HG03457 (cell line): ENCODE measurements around the gene OR1D5.
"Not testable (repeated sequence)": the region's sequence is repeated elsewhere in the genome, so short reads cannot be mapped to it uniquely, and the experiment has no call there.

ENCODE experiments used
- ATAC-seq: cut with Tn5 transposase; IDR thresholded peaks from one replicate; pipeline ENCODE4 v1.9.1; 2021; ENCODE audit warnings: moderate number of reproducible peaks; ENCODE audit not compliant: unreplicated experiment

OR1D5 gene

GRCh38 chr17:3063507-3063906 lies at the start of gene OR1D5:
TSS of gene OR1D5 (minus strand) at chr17:3063607. CDS start at chr17:3063607, 0 bp downstream.
- ATAC-seq, result not testable (repeated sequence)

- no peak for ATAC-seq
Measured at GRCh38 chr17:3104322-3104721, 40.9 kb upstream of the OR1D5 start, which contains the start of gene OR1D2. TSS of gene OR1D2 (minus strand) at chr17:3104422. CDS start at chr17:3092996, 11,426 bp downstream.

DNA sequence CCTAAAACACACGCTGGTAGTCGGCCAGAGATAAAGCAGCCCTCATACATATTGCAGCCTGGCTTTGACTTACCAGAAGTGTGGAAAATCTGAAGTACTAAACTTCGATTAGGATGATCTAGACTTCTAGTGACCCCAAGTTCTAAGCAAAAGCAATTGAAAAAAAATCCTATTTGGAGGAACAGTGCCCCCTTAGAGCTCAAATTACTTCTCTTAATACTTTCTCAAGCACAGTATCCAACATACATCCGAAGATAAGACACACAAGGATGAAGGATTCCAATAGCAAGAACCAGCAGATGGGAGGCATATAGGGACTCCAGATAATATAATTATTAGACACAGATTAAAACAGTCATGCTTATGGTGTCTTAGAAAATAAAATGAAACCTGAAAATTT lies 10.4 kb upstream of the OR1D5 start:
- ATAC-seq, result not testable (repeated sequence)

- not testable (repeated sequence) for ATAC-seq
Measured at GRCh38 chr17:3065192-3065591, 1.8 kb upstream of the OR1D5 start.

DNA sequence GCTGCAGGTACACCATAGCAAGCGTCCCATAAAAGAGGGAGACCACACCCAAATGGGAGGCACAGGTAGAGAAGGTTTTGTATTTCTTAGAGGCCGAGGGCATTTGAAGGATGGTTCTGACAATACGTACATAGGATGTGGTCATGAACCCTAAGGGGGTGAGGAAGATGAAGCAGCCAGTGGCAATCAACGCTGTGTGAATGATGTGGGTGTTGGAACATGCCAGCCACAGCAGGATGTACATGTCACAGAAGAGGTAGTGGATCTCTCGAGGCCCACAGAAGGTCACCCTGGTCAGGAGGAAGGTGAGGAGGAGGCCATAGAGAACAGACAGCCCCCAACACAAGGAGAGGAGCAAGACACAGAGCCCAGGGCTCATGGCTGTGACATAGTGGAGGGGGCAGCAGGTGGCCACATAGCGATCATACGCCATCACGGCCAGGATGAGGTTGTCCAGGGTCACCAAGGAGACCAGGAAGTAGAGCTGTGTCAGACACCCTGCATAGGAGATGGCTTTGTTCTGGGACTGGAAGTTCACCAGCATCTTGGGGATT lies 506 bp downstream of the OR1D5 start:
- ATAC-seq, result not testable (repeated sequence)

DNA sequence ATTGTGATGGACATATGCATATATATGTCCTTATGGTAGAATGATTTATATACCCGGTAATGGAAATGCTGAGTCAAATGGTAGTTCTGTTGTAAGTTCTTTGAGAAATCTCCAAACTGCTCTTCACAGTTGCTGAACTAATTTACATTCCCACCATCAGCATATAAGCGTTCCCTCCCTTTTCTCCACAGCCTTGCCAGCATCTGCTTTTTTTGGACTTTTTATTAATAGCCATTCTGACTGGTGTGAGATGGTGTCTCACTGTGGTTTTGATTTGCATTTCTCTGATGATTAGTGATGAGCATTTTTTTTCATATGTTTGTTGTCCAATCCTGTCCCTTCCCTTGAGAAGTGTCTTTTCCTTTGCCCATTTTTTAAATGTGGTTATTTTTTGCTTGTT lies 8.5 kb downstream of the OR1D5 start:
- ATAC-seq, result not testable (repeated sequence)

GRCh38 chr17:3049705-3050295 lies 13.6 kb downstream of the OR1D5 start:
- ATAC-seq, result no peak

DNA sequence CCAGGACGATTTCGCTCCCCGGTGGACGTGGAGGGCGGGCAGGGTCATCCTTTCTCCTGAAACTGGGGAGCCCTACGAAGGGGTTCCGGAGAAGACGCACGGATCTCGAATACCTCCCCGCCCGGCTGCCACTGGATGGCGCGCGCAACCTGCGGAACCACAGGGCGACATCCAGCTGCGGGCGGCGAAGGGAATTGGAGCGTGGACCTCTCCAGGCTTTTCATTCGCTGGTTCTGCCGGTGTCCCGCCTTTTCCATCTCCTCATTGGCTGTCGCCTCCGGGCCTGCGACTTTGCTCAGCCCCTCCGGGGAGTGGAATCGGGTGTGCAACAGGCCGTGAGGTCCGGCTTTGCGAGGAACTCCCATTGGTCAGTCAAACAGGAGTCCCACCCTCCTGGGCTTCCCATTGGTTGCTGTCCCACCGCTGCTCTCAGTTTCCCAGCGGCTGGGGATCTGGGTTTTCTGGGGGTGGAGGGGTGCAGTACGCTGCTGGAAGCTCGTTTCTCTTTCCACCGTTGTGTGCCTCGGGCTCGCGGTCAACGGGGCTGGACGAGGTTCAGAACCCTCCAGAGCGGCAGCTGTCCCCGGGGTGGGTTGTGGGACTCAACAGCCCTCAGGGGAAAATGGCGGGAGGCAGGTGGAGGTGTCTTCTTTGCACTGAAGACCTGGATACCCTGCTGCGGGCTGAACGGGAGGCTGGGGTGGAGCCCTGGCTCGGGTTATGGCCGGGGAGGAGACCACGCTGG lies 14.5 kb downstream of the OR1D5 start:
- peak; percentile 92 for ATAC-seq

DNA sequence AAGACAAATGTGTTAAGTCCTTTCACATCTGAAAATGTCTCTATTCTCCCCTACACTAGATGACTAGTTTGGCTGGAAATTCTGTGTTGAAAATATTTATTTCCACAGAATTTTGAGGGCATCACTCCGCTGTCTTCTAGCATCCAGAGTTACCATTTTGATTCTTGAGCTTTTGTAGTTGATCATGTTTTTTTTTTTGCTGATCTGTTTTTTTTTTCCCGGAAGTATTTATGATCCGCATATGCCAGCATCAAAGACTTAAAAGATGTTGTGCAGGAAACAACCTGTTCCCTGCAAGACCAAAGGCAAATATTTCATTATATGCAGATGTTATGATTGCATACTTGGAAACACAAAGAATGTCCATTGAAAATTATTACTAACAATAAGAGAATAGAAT lies 16.7 kb downstream of the OR1D5 start:
- no peak for ATAC-seq

DNA sequence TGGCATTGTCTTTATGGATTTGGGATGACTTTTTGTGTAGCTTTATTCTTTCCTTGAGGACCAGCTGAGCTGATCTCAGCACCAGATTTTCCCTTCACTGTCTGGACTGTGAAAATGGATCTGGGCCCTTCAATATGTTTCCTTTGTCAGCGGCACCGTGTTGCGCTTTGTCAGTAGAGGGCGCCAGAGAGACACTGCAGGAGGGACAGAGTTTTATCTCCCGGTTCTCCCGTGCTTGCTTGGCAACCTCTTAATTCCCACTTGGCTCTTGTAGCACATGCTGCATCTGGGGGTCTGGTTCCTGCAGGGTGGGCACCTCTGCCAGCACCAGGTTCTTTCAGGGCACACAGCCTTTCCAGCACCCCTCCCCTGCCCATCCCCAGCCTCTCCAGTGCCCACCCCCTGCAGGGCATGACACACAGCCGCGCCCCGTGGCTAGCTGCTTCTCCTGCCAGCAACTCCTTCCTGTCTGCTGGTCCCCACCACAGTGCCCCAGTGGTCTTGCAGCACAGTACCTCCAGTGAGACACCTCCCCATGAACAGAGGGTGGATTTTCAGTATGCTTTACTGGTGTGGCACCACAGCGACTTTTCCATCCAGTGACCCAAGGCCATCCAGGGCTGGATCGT lies 19.6 kb downstream of the OR1D5 start:
- no peak for ATAC-seq

- no peak for ATAC-seq
Measured at GRCh38 chr17:3040882-3041281, 22.5 kb downstream of the OR1D5 start.

- no peak for ATAC-seq
Measured at GRCh38 chr17:3039736-3040135, 23.7 kb downstream of the OR1D5 start.

DNA sequence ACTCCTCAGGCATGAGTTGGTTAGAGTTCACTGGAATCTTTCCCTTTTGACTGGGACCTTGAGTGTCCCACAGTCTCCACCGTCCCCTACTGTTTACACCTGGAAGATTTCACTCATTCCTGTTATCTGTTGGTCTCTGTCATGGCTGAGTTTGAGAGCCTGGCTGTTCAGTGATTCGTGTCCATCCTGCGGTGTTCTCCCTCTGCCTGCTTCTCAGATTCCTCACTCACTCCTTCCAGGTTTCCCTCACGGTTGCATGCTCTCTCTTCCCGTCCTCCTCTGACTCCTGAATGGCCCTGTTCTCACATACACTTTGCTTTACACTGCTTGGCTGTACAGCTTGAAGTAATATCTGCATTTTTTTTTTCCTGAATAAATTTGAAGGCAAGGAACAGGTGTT lies 24.5 kb downstream of the OR1D5 start:
- no peak for ATAC-seq

GRCh38 chr17:3037259-3037658 lies 26.1 kb downstream of the OR1D5 start:
- ATAC-seq, result no peak

- no peak for ATAC-seq
Measured at GRCh38 chr17:3036800-3037199, 26.6 kb downstream of the OR1D5 start.

- no peak for ATAC-seq
Measured at GRCh38 chr17:3035968-3036280, 27.5 kb downstream of the OR1D5 start.

- ATAC-seq, result no peak
Measured at GRCh38 chr17:3035256-3035967, 28.0 kb downstream of the OR1D5 start.

GRCh38 chr17:3034578-3034920 lies 28.9 kb downstream of the OR1D5 start:
- no peak for ATAC-seq

DNA sequence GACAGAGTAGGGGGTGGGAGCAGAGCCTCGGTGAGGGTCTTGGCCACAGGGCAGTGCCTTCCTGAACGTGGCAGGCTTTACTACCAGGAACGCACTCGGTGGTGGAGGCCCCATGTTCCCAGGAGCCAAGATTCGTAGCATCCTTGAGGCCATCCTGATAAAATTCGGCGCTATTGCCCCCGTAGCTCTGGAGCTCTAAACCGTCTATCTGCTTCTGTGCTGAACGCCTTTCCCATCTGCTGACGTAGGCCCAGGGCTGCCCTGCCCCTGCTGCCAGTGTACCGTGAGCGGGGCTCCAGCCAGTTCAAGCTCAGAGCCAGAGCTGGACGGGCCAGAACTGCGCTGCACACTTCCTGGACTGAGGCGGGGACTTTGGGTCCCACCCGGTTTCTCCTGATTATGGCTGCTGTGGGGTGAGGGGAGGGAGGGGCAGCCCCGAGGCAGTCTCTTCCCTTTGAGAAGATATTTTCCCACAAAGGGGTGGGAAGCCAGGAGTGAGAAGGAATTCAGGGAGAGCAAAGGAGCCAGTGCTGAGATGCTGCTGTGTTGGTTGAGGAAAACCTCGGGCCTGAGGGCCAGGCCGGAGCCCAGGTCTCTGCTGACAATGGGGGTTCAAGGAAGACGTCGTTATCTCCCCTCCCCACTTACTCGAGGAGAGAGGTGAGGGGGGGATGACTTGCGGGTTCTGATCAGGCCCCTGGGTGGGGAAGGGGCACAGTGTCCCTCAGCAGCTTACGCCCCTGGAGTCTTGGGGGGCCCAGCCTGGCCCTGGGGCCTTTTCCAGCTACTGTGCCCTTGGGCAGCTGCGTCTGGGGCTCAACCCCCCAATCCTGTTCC lies 29.4 kb downstream of the OR1D5 start:
- no peak for ATAC-seq

DNA sequence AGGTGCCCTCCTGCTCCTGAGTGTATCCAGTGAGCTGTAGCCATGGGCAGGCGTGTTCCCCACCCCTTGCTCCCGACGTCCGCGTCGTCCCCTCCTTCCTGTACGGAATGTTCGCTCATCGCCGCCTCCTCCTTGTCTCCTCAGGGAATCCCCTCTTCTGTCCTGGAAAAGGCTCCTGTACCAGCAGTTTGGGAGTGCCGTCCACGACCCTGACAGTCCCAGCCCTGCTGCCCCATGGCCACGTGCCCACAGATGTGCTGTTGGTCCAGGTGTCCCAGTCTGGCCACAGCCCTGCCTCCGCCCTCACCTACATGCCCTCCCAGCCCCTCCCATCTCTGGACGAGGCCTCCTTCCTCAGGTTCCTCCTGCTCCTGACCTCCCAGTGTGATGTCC lies 30.2 kb downstream of the OR1D5 start:
- ATAC-seq, result no peak
